OCI-LY1 (cell line): ENCODE measurements around the gene TAS1R2.
"Not testable (repeated sequence)": the region's sequence is repeated elsewhere in the genome, so short reads cannot be mapped to it uniquely, and the experiment has no call there.

Experiments used
- H2AFZ ChIP-seq: fragments of 200-600 bp; sonication (generic), shearing (Covaris generic); 2 replicates; pipeline ENCODE4 v1.6.0; 2014; ENCODE audit warnings: antibody characterized with exemption, mild to moderate bottlenecking, low read length
- H3F3A ChIP-seq: fragments of 200-600 bp; sonication (generic), shearing (Covaris generic); 2 replicates; pipeline ENCODE4 v1.6.0; 2014; ENCODE audit warnings: mild to moderate bottlenecking, antibody characterized with exemption, low read length, moderate library complexity; ENCODE audit not compliant: insufficient read depth
- H3K27ac ChIP-seq: fragments of 200-600 bp; sonication (generic); 2 replicates; pipeline ENCODE4 v1.5.1; 2014; ENCODE audit warnings: low read length, mixed run types, mild to moderate bottlenecking, low read depth; ENCODE audit not compliant: poor library complexity, severe bottlenecking
- H3K27me3 ChIP-seq: fragments of 200-600 bp; sonication (generic); 2 replicates; pipeline ENCODE4 v1.6.0; 2014; ENCODE audit warnings: antibody characterized with exemption, mild to moderate bottlenecking, low read length, moderate library complexity; ENCODE audit not compliant: insufficient read depth
- H3K36me3 ChIP-seq: fragments of 200-600 bp; sonication (generic); 2 replicates; pipeline ENCODE4 v1.6.1; 2014; ENCODE audit warnings: mild to moderate bottlenecking, antibody characterized with exemption, low read length, moderate library complexity, mixed read lengths; ENCODE audit not compliant: insufficient read depth
- H3K4me1 ChIP-seq: fragments of 200-600 bp; sonication (generic); 2 replicates; pipeline ENCODE4 v1.5.1; 2014; ENCODE audit warnings: mild to moderate bottlenecking, low read length, moderate library complexity; ENCODE audit not compliant: insufficient read depth, severe bottlenecking
- H3K4me2 ChIP-seq: fragments of 200-600 bp; sonication (generic), shearing (Covaris generic); 2 replicates; pipeline ENCODE4 v1.6.1; 2014; ENCODE audit warnings: low read length
- H3K4me3 ChIP-seq: fragments of 200-600 bp; sonication (generic); 2 replicates; pipeline ENCODE4 v1.5.1; 2014; ENCODE audit warnings: low read length, low read depth, mild to moderate bottlenecking, mixed read lengths; ENCODE audit not compliant: poor library complexity, severe bottlenecking
- H3K79me2 ChIP-seq: fragments of 200-600 bp; shearing (Covaris generic); 2 replicates; pipeline ENCODE4 v1.6.1; 2016; ENCODE audit warnings: mixed run types, low read length, mixed read lengths; ENCODE audit not compliant: insufficient read depth
- H3K9ac ChIP-seq: fragments of 200-600 bp; sonication (generic), shearing (Covaris generic); 2 replicates; pipeline ENCODE4 v1.6.1; 2014; ENCODE audit warnings: mild to moderate bottlenecking, low read length, mixed read lengths
- H3K9me2 ChIP-seq: fragments of 200-600 bp; sonication (generic), shearing (Covaris generic); 2 replicates; pipeline ENCODE4 v1.6.1; 2014; ENCODE audit warnings: low read depth, mild to moderate bottlenecking, low read length, mixed read lengths
- H3K9me3 ChIP-seq: fragments of 200-600 bp; shearing (Covaris generic); 2 replicates; pipeline ENCODE4 v1.6.1; 2014; ENCODE audit warnings: low read length, mixed read lengths
- H4K20me1 ChIP-seq: fragments of 200-600 bp; sonication (generic), shearing (Covaris generic); 2 replicates; pipeline ENCODE4 v1.6.0; 2016; ENCODE audit warnings: mild to moderate bottlenecking, low read length; ENCODE audit not compliant: insufficient read depth
- EZH2 ChIP-seq: fragments of 200-600 bp; sonication (generic), shearing (Covaris generic); IDR thresholded peaks from 2 replicates; pipeline ENCODE4 v1.8.0; 2017; ENCODE audit warnings: borderline replicate concordance, mixed run types, mild to moderate bottlenecking, antibody characterized with exemption, low read length, moderate library complexity, mixed read lengths
- TF ChIP-seq, protein P1 (sequence below): fragments of 200-600 bp; sonication (generic), shearing (Covaris generic); IDR thresholded peaks from 2 replicates; pipeline ENCODE4 v1.5.1; 2017; ENCODE audit warnings: mild to moderate bottlenecking, antibody characterized with exemption, low read length, moderate library complexity, mixed read lengths

Gene TAS1R2

DNA sequence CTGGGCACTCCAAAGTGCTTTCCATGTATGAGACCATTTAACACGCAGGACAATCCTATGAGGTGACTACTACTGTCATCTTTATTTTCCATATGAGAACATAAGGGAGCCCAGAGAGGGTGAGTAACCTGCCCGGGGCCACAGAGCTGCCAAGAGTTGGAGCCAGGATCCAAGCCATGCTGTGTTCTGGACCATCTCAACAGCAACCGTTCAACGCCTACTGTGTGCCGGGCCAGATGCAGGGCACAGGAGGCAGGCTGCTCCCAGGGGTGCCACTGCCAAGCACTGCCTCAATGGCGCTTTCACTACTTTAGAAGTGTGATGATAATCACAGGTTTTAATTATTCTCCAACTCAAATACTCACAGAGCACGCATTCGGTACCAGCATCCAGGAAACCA, 39.1 kb upstream of the TAS1R2 start:
- H3K4me1 ChIP-seq, result no peaks in the 10 kb centered on the region
- no peak overlapping the region for H3K9ac ChIP-seq
- H3K4me2 ChIP-seq, result no peak overlapping the region
- H3K79me2 ChIP-seq, result no peaks in the 10 kb centered on the region
- no peak overlapping the region for H3K4me3 ChIP-seq
- H3K36me3 ChIP-seq, result no peaks in the 10 kb centered on the region
- H3K27me3 ChIP-seq, result peaks cover 12% of the 10 kb centered on the region; the same call in 1 of the 2 replicates
- H4K20me1 ChIP-seq, result no peaks in the 10 kb centered on the region
- no peak for TF ChIP-seq EZH2
- H2AFZ ChIP-seq, result no peak overlapping the region
- H3K9me2 ChIP-seq, result no peaks in the 10 kb centered on the region
- H3F3A ChIP-seq, result no peaks in the 10 kb centered on the region
- H3K9me3 ChIP-seq, result no peaks in the 10 kb centered on the region
- H3K27ac ChIP-seq, result no peak overlapping the region

DNA sequence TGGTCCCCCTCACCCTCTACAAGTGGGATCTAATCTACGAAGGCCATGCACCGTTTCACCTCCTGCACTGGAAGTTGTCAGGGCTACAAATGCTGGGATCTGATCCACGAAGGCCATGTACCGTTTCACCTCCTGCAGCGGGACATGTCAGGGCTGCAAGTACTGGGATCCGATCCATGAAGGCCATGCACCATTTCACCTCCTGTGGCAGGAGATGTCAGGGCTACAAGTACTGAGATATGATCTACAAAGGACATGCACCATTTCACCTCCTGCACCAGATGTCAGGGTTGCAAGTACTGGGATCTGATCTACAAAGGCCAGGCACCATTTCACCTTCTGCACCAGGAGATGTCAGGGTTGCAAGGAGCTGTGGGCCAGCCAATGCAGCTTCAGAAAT, 35.9 kb upstream of the TAS1R2 start:
- TF ChIP-seq, protein P1, sequence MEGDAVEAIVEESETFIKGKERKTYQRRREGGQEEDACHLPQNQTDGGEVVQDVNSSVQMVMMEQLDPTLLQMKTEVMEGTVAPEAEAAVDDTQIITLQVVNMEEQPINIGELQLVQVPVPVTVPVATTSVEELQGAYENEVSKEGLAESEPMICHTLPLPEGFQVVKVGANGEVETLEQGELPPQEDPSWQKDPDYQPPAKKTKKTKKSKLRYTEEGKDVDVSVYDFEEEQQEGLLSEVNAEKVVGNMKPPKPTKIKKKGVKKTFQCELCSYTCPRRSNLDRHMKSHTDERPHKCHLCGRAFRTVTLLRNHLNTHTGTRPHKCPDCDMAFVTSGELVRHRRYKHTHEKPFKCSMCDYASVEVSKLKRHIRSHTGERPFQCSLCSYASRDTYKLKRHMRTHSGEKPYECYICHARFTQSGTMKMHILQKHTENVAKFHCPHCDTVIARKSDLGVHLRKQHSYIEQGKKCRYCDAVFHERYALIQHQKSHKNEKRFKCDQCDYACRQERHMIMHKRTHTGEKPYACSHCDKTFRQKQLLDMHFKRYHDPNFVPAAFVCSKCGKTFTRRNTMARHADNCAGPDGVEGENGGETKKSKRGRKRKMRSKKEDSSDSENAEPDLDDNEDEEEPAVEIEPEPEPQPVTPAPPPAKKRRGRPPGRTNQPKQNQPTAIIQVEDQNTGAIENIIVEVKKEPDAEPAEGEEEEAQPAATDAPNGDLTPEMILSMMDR, result no peak
- no peak for TF ChIP-seq EZH2
- Histone ChIP-seq H4K20me1 (no peaks in the 10 kb centered on the region), H3K9me2 (no peaks in the 10 kb centered on the region), H3K4me3 (no peak overlapping the region), H3K4me1 (no peaks in the 10 kb centered on the region), H3K9me3 (no peaks in the 10 kb centered on the region), H3F3A (no peaks in the 10 kb centered on the region), H3K36me3 (no peaks in the 10 kb centered on the region), H3K9ac (no peak overlapping the region), H3K79me2 (no peaks in the 10 kb centered on the region), H3K4me2 (no peak overlapping the region), H3K27me3 (peaks cover 3% of the 10 kb centered on the region; the same call in 1 of the 2 replicates), H3K27ac (no peak overlapping the region), H2AFZ (no peak overlapping the region)

DNA sequence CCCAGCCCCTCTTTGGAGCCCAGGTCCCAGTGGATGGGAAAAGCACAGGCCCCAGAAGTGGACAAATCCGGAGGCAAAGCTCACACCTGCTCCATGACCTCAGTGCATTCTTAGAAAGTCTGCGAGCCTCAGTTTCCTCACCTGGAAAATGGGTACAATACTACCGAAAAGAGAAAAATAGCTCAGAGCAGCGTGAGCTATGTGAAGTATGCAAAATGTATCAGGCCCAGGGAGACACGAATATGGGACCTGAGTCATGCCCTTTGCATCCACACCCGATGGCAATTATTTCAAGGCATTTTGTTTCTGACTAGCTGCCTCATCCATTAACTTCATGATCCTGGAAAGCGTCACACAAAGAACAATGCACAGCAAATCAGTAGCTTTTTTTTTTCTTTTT, 33.7 kb upstream of the TAS1R2 start:
- Histone ChIP-seq H3F3A (no peaks in the 10 kb centered on the region), H3K36me3 (no peaks in the 10 kb centered on the region), H3K4me1 (no peaks in the 10 kb centered on the region), H3K9me2 (no peaks in the 10 kb centered on the region), H3K27me3 (no peaks in the 10 kb centered on the region), H3K79me2 (no peaks in the 10 kb centered on the region), H3K4me3 (no peak overlapping the region), H3K27ac (no peak overlapping the region), H3K9ac (no peak overlapping the region), H3K9me3 (no peaks in the 10 kb centered on the region), H3K4me2 (no peak overlapping the region), H4K20me1 (no peaks in the 10 kb centered on the region), H2AFZ (no peak overlapping the region)
- TF ChIP-seq EZH2, result no peak
- TF ChIP-seq, protein P1, result no peak

DNA sequence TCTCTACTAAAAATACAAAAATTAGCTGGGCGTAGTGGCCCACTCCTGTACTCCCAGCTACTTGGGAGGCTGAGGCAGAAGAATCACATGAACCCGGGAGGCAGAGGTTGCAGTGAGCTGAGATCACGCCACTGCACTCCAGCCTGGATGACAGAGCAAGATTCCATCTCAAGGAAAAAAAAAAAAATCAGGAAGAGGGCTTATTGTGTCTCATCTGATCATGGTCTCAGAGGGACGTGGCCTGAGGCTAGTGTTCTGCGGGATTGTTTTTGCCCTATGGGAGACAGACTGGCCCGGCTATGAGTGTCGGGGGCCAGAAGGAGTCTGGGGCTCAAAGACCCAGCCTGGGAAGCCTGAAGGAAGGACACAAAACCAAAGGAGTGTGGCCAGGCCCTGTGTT, 32.4 kb upstream of the TAS1R2 start:
- not testable (repeated sequence) for H3K79me2 ChIP-seq, H3K36me3 ChIP-seq, H3K4me3 ChIP-seq, H3K4me2 ChIP-seq, H3K27me3 ChIP-seq, H3K4me1 ChIP-seq, H3K9me3 ChIP-seq, H2AFZ ChIP-seq, H4K20me1 ChIP-seq, H3K9ac ChIP-seq, H3K27ac ChIP-seq, H3K9me2 ChIP-seq, H3F3A ChIP-seq
